Prostate gland (tissue), 2 donors: ENCODE results near the gene WDR59.

Experiments
- POLR2A ChIP-seq: fragments of 450-650 bp; IDR thresholded peaks from one replicate; pipeline ENCODE4 v1.6.1; 2016; ENCODE audit warnings: antibody characterized with exemption, mild to moderate bottlenecking
- TF ChIP-seq, protein P1 (sequence below), 4 experiments: fragments of 200-600 bp in 2 of 4; fragments of 450-650 bp in 2 of 4; sonication (generic) in 2 of 4; IDR thresholded peaks; 1 replicate in 3 of 4; 2 replicates in 1 of 4; pipeline ENCODE4 v1.5.1; 2016 to 2019; ENCODE audit warnings: antibody characterized with exemption in 4 of 4, mild to moderate bottlenecking in 2 of 4, moderate library complexity in 2 of 4

DNA sequence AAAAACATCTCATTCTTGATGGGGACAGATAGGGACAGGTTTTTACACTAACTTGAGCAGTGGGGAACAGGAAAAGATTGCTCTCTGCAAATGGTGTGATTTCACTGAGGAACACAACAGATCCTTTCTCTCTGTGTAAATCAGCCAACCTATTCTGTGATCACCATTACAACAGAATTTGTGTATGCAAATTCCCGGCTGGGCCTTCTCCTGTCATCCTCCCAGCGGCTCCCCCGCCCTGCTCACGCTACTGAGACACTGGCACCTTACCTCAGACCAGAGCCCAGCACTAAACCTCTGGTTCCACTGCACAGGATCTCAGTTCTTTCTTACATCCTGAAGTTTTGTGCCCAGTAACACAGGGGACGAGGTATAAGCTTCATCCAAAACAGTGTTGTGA is 113.3 kb downstream of the WDR59 start:
- TF ChIP-seq, protein P1, sequence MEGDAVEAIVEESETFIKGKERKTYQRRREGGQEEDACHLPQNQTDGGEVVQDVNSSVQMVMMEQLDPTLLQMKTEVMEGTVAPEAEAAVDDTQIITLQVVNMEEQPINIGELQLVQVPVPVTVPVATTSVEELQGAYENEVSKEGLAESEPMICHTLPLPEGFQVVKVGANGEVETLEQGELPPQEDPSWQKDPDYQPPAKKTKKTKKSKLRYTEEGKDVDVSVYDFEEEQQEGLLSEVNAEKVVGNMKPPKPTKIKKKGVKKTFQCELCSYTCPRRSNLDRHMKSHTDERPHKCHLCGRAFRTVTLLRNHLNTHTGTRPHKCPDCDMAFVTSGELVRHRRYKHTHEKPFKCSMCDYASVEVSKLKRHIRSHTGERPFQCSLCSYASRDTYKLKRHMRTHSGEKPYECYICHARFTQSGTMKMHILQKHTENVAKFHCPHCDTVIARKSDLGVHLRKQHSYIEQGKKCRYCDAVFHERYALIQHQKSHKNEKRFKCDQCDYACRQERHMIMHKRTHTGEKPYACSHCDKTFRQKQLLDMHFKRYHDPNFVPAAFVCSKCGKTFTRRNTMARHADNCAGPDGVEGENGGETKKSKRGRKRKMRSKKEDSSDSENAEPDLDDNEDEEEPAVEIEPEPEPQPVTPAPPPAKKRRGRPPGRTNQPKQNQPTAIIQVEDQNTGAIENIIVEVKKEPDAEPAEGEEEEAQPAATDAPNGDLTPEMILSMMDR (IDR thresholded peaks at IDR 0.05): no peak
- TF ChIP-seq POLR2A: no peak
